ENCODE measurements around the gene ITPK1. TPM values are rescaled to one million over a fixed set of nuclear protein-coding genes. Genes with fewer than 3 reads are reported as not detected.

The ITPK1 gene
- total and polyA plus RNA-seq, 8 donors, result 17.8 to 46.3 (median 28.9) TPM

DNA sequence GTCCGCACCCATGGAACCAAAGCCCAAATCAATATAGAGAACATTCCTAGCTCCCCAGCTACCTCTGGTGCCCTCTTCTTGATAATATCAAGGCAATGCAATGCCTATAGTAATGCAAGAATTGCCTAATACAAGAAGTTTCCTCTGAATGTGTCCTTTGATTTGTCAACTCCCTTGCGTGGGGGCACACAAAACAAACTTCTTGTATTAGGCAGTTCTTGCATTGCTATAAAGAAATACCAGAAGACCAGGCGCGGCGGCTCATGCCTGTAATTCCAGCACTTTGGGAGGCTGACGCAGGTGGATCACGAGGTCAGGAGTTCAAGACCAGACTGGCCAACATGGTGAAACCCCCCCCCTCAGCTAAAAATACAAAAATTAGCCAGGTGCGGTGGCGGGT lies 10.4 kb upstream of the ITPK1 start:
- intact Hi-C loops (cut with DNase I; ENCODE audit: low total_unique reads), result no loop called here
- no peak for TF ChIP-seq POLR2AphosphoS5 (IDR thresholded peaks at IDR 0.05)
- TF ChIP-seq CTCF (IDR thresholded peaks at IDR 0.05), result no peak
- no peak for TF ChIP-seq POLR2A (IDR thresholded peaks at IDR 0.05)
- TF ChIP-seq EP300 (IDR thresholded peaks at IDR 0.05), result no peak
- Histone ChIP-seq H3K4me1 (no peaks in the 10 kb centered on the region), H3K27ac (no peak overlapping the region), H3K27me3 (no peaks in the 10 kb centered on the region), H3K4me3 (no peak overlapping the region), H3K9me3 (no peaks in the 10 kb centered on the region), H3K36me3 (no peaks in the 10 kb centered on the region)
- DNase-seq, result no peak
- 88 to 94% (median 93%) methylated on average over 9 of the region's 9 CpGs for WGBS, 5 donors

GRCh38 chr14:93122826-93123225 lies 7.1 kb upstream of the ITPK1 start:
- intact Hi-C loops (cut with DNase I; ENCODE audit: low total_unique reads), result no loop called here
- TF ChIP-seq POLR2AphosphoS5 (IDR thresholded peaks at IDR 0.05), result no peak
- TF ChIP-seq POLR2A (IDR thresholded peaks at IDR 0.05), result no peak
- TF ChIP-seq EP300 (IDR thresholded peaks at IDR 0.05), result no peak
- TF ChIP-seq CTCF (IDR thresholded peaks at IDR 0.05), result no peak
- H3K4me3 ChIP-seq, result no peak overlapping the region
- WGBS, 5 donors, result 75 to 86% (median 80%) methylated on average over 6 of the region's 6 CpGs
- H3K36me3 ChIP-seq, result no peaks in the 10 kb centered on the region
- no peaks in the 10 kb centered on the region for H3K27me3 ChIP-seq
- H3K9me3 ChIP-seq, result no peaks in the 10 kb centered on the region
- H3K4me1 ChIP-seq, result no peaks in the 10 kb centered on the region
- H3K27ac ChIP-seq, result no peak overlapping the region
- DNase-seq, result no peak

- 47 to 63% (median 60%) methylated on average over 5 of the region's 5 CpGs for WGBS, 5 donors
- Histone ChIP-seq H3K4me3 (no peak overlapping the region), H3K4me1 (peaks cover 5 to 8% (median 6%) of the 10 kb centered on the region in 4 donors), H3K36me3 (no peaks in the 10 kb centered on the region), H3K27ac (no peak overlapping the region), H3K27me3 (no peaks in the 10 kb centered on the region), H3K9me3 (no peaks in the 10 kb centered on the region)
- DNase-seq, result no peak
- intact Hi-C loops (cut with DNase I; ENCODE audit: low total_unique reads), result no loop called here
- no peak for TF ChIP-seq POLR2A (IDR thresholded peaks at IDR 0.05)
Observed at GRCh38 chr14:93121030-93121834, 5.5 kb upstream of the ITPK1 start.

- Histone ChIP-seq H3K4me1 (peaks cover 7 to 11% (median 9%) of the 10 kb centered on the region in 4 donors), H3K4me3 (no peak overlapping the region), H3K27me3 (no peaks in the 10 kb centered on the region), H3K9me3 (no peaks in the 10 kb centered on the region), H3K36me3 (no peaks in the 10 kb centered on the region), H3K27ac (no peak overlapping the region)
- TF ChIP-seq POLR2AphosphoS5 (IDR thresholded peaks at IDR 0.05), result no peak
- TF ChIP-seq EP300 (IDR thresholded peaks at IDR 0.05), result no peak
- TF ChIP-seq CTCF (IDR thresholded peaks at IDR 0.05), result no peak
- no peak for TF ChIP-seq POLR2A (IDR thresholded peaks at IDR 0.05)
- intact Hi-C loops (cut with DNase I; ENCODE audit: low total_unique reads), result no loop called here
- 59 to 72% (median 67%) methylated on average over 4 of the region's 4 CpGs for WGBS, 5 donors
- DNase-seq, result no peak
Observed at GRCh38 chr14:93120517-93120916, 4.8 kb upstream of the ITPK1 start.

DNA sequence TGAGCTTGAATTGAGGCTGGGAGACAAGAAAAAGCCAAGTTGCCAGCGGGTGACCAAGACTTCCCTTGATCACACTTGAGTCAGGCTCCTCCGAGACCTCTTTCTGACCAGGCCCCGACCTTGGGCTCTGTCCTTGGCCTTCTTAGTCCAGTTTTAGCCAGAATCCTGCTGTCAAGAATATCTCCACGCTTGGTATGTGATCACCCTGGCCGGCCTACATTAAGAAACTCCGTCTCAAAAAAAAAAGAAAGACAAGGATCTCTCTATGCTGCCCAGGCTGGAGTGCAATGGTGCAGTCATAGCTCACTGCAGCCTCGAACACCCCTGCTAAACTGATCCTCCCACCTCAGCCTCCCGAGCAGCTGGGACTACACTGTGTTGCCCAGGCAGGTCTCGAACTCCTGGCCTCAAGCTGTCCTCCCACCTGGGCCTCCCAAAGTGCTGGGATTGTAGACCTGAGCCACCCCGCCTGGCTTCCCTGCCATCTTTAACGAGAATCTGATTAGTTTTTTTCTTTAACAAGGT lies 1.0 kb upstream of the ITPK1 start:
- 88 to 95% (median 92%) methylated on average over 11 of the region's 11 CpGs for WGBS, 5 donors
- DNase-seq, result no peak
- TF ChIP-seq EP300 (IDR thresholded peaks at IDR 0.05), result no peak
- TF ChIP-seq CTCF (IDR thresholded peaks at IDR 0.05), result no peak
- no peak for TF ChIP-seq POLR2AphosphoS5 (IDR thresholded peaks at IDR 0.05)
- no peak for TF ChIP-seq POLR2A (IDR thresholded peaks at IDR 0.05)
- H3K27ac ChIP-seq, result peak overlapping the region in 4 of 5 donors; percentile 97 to 100 (median 99)
- intact Hi-C loops (cut with DNase I; ENCODE audit: low total_unique reads), result no loop called here
- no peaks in the 10 kb centered on the region for H3K27me3 ChIP-seq
- H3K36me3 ChIP-seq, result no peaks in the 10 kb centered on the region
- peaks cover 26 to 41% (median 35%) of the 10 kb centered on the region in 4 donors for H3K4me1 ChIP-seq
- H3K9me3 ChIP-seq, result no peaks in the 10 kb centered on the region
- peak overlapping the region; percentile 68 to 79 (median 72) for H3K4me3 ChIP-seq

All from stomach (tissue), 9 donors.